Measurements from ENCODE around the gene CELF5.

The CELF5 gene

GRCh38 chr19:3272401-3272931 is 48.0 kb downstream of the CELF5 start:
- no peak for DNase-seq (ENCODE audit: low read depth)
- no peak for TF ChIP-seq CTCF (IDR thresholded peaks at IDR 0.05; ENCODE audit: low read depth, low read length, missing control alignments)
- in situ Hi-C loops (cut with HindIII; ENCODE audit: low sequenced_read_pairs) = no loop called here
- H3K4me3 ChIP-seq (ENCODE audit: low read depth, low read length) = no peak overlapping the region

GRCh38 chr19:3272952-3273351 is 48.5 kb downstream of the CELF5 start:
- no peak overlapping the region for H3K4me3 ChIP-seq (ENCODE audit: low read depth, low read length)
- no peak for TF ChIP-seq CTCF (IDR thresholded peaks at IDR 0.05; ENCODE audit: low read depth, low read length, missing control alignments)
- no peak for DNase-seq (ENCODE audit: low read depth)
- in situ Hi-C loops (cut with HindIII; ENCODE audit: low sequenced_read_pairs) = no loop called here

GRCh38 chr19:3274245-3274941 is 49.9 kb downstream of the CELF5 start:
- no peak for DNase-seq (ENCODE audit: low read depth)
- in situ Hi-C loops (cut with HindIII; ENCODE audit: low sequenced_read_pairs) = no loop called here
- no peak overlapping the region for H3K4me3 ChIP-seq (ENCODE audit: low read depth, low read length)
- no peak for TF ChIP-seq CTCF (IDR thresholded peaks at IDR 0.05; ENCODE audit: low read depth, low read length, missing control alignments)

- TF ChIP-seq CTCF (IDR thresholded peaks at IDR 0.05; ENCODE audit: low read depth, low read length, missing control alignments) = no peak
- DNase-seq (ENCODE audit: low read depth) = no peak
- no peak overlapping the region for H3K4me3 ChIP-seq (ENCODE audit: low read depth, low read length)
- in situ Hi-C loops (cut with HindIII; ENCODE audit: low sequenced_read_pairs) = no loop called here
Measured at GRCh38 chr19:3274942-3275582, 50.6 kb downstream of the CELF5 start.

GRCh38 chr19:3275583-3276340 is 51.3 kb downstream of the CELF5 start:
- H3K4me3 ChIP-seq (ENCODE audit: low read depth, low read length) = peak overlapping the region; percentile 7
- in situ Hi-C loops (cut with HindIII; ENCODE audit: low sequenced_read_pairs) = no loop called here
- no peak for DNase-seq (ENCODE audit: low read depth)
- peak; percentile 45 for TF ChIP-seq CTCF (IDR thresholded peaks at IDR 0.05; ENCODE audit: low read depth, low read length, missing control alignments)

GRCh38 chr19:3276341-3276799 is 51.9 kb downstream of the CELF5 start:
- DNase-seq (ENCODE audit: low read depth) = no peak
- in situ Hi-C loops (cut with HindIII; ENCODE audit: low sequenced_read_pairs) = no loop called here
- H3K4me3 ChIP-seq (ENCODE audit: low read depth, low read length) = no peak overlapping the region
- TF ChIP-seq CTCF (IDR thresholded peaks at IDR 0.05; ENCODE audit: low read depth, low read length, missing control alignments) = no peak

All from astrocyte of the cerebellum (primary cell).